HFFc6 (cell line): ENCODE results near the gene DYNC1I1. TPM values are rescaled to one million over a fixed set of nuclear protein-coding genes. Genes with fewer than 3 reads are reported as not detected.

ENCODE experiments used
- DNase-seq: peaks from one replicate; pipeline ENCODE4 v3.0.0-alpha.2; 2018
- H3K27ac Mint-ChIP-seq: 2 replicates; pipeline ENCODE4 v1.8.0; 2020; ENCODE audit warnings: mild to moderate bottlenecking, mixed read lengths
- H3K27me3 Mint-ChIP-seq: 2 replicates; pipeline ENCODE4 v1.8.0; 2021; ENCODE audit warnings: mild to moderate bottlenecking, moderate library complexity, mixed read lengths; ENCODE audit not compliant: insufficient read depth
- H3K36me3 Mint-ChIP-seq: 2 replicates; pipeline ENCODE4 v1.8.0; 2021; ENCODE audit warnings: low read depth, mixed read lengths
- H3K4me1 Mint-ChIP-seq: 2 replicates; pipeline ENCODE4 v1.8.0; 2020; ENCODE audit warnings: low read depth, mixed read lengths
- H3K4me3 Mint-ChIP-seq: 2 replicates; pipeline ENCODE4 v1.8.0; 2020; ENCODE audit warnings: mild to moderate bottlenecking, moderate library complexity, mixed read lengths
- H3K9me3 Mint-ChIP-seq: 2 replicates; pipeline ENCODE4 v1.8.0; 2020; ENCODE audit warnings: mild to moderate bottlenecking, mixed read lengths
- CTCF ChIP-seq: fragments of 200-600 bp; sonication (generic); IDR thresholded peaks from 2 replicates; pipeline ENCODE4 v1.5.0; 2021; ENCODE audit warnings: antibody characterized with exemption, mild to moderate bottlenecking
- long read RNA-seq: library from polyadenylated mRNA; unstranded; transcript quantifications from one replicate; pipeline ENCODE4 v2.0.0, GENCODE V29; 2019
- total RNA-seq, 6 experiments: library from RNA; stranded (reverse); fragmentation: NEBNext Ultra II Directional; extraction: Animal tissue kit (Norgen Biotek cat#: 25700); gene quantifications; 2 replicates in 1 of 6; 3 replicates in 5 of 6; pipeline ENCODE4 v1.2.3, GENCODE V29; 2021

The DYNC1I1 gene
- under 1 TPM in 5 of 6 experiments, not detected in 1; 0.08 to 0.34 (median 0.14) TPM for total RNA-seq
- long read RNA-seq: 0 reads

- no peak for DNase-seq
- no peak for TF ChIP-seq CTCF
- H3K4me1 Mint-ChIP-seq: no peaks in the 10 kb centered on the region
- H3K27me3 Mint-ChIP-seq: peaks cover 2% of the 10 kb centered on the region; the same call in 1 of the 2 replicates
- H3K9me3 Mint-ChIP-seq: peaks cover 5% of the 10 kb centered on the region
- peak within 1 kb of the TSS; percentile 70 for H3K4me3 Mint-ChIP-seq
- no peaks in the 10 kb centered on the region for H3K36me3 Mint-ChIP-seq
- no peak within 1 kb of the TSS for H3K27ac Mint-ChIP-seq
Observed at GRCh38 chr7:95772298-95772770, at the start of gene DYNC1I1. DYNC1I1 (plus strand) TSS chr7:95772554; CDS start chr7:95804730, 32,176 bp downstream.

- peak; percentile 6 for DNase-seq
- peaks cover 4% of the 10 kb centered on the region; the same call in 1 of the 2 replicates for H3K9me3 Mint-ChIP-seq
- no peaks in the 10 kb centered on the region for H3K4me1 Mint-ChIP-seq
- peaks cover 2% of the 10 kb centered on the region for H3K27me3 Mint-ChIP-seq
- no peaks in the 10 kb centered on the region for H3K36me3 Mint-ChIP-seq
- H3K27ac Mint-ChIP-seq: no peak overlapping the region
- TF ChIP-seq CTCF: peak; percentile 66
- H3K4me3 Mint-ChIP-seq: no peak overlapping the region
Observed at GRCh38 chr7:95723583-95724180, 48.7 kb upstream of the DYNC1I1 start.

GRCh38 chr7:95725205-95725604 is 47.1 kb upstream of the DYNC1I1 start:
- Mint-ChIP-seq H3K36me3 (no peaks in the 10 kb centered on the region), H3K9me3 (peaks cover 4% of the 10 kb centered on the region; the same call in 1 of the 2 replicates), H3K27me3 (no peaks in the 10 kb centered on the region; the same call in 1 of the 2 replicates), H3K4me1 (no peaks in the 10 kb centered on the region), H3K27ac (no peak overlapping the region), H3K4me3 (no peak overlapping the region)
- TF ChIP-seq CTCF: no peak
- no peak for DNase-seq

GRCh38 chr7:95730493-95731280 is 41.7 kb upstream of the DYNC1I1 start:
- no peak overlapping the region for H3K27ac Mint-ChIP-seq
- no peak overlapping the region for H3K4me3 Mint-ChIP-seq
- H3K4me1 Mint-ChIP-seq: no peaks in the 10 kb centered on the region
- peaks cover 8% of the 10 kb centered on the region for H3K9me3 Mint-ChIP-seq
- no peak for TF ChIP-seq CTCF
- no peak for DNase-seq
- H3K36me3 Mint-ChIP-seq: no peaks in the 10 kb centered on the region
- H3K27me3 Mint-ChIP-seq: no peaks in the 10 kb centered on the region

- no peak for TF ChIP-seq CTCF
- H3K4me3 Mint-ChIP-seq: no peak overlapping the region
- H3K36me3 Mint-ChIP-seq: no peaks in the 10 kb centered on the region
- no peak overlapping the region for H3K27ac Mint-ChIP-seq
- H3K9me3 Mint-ChIP-seq: peaks cover 20% of the 10 kb centered on the region
- no peak for DNase-seq
- no peaks in the 10 kb centered on the region for H3K4me1 Mint-ChIP-seq
- H3K27me3 Mint-ChIP-seq: no peaks in the 10 kb centered on the region
Observed at GRCh38 chr7:95736635-95737034, 35.7 kb upstream of the DYNC1I1 start.
